Suppressor macrophage (primary cell): Measurements from ENCODE around the gene MFNG.

Experiments used
- DNase-seq, 4 experiments: peaks; one replicate each; pipeline ENCODE4 v3.0.0-alpha.2; 2020 to 2022

Gene MFNG

DNA sequence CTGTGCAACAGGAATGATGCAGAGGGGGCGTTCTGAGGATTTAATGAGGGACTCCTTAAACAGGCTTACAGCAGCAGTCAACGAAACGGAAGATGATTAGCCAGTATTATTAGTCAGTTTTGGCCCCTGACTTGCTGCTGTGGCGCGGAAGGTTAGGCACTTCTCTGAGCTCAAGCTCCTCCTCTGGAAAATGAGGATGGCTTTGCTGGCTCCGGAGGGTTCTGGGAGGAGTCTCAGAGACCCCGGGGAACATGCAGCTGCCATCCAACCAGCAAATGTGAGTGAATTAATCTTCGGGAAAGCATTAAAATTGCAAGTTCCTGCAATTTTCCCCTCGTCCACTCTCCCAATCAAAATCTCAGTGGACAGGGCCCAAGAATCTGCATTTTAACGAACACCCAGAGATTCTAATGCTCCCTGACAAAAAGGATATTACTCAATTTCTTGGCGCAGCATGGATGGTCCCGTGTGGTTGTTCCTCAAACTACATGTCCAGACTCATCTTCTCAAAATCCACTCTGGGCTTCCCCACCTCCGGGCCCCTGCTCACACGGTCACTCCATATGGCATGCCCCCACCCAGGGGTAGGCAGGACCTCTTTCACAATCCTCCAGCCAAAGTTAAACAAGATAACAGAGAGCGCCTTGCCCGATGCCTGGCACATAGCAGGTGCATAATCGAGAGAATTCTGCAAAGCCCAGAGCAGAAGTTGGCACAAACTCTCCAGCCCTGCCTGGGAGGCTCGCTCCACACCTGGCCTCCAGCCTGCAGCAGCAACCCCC lies 65.3 kb downstream of the MFNG start:
- DNase-seq: peak; percentile 77 to 86 (median 85)

- peak in 2 of 4 experiments; percentile 34 to 55 for DNase-seq
Observed at GRCh38 chr22:37419969-37420685, 66.1 kb downstream of the MFNG start.

- peak in 3 of 4 experiments; percentile 29 to 42 (median 35) for DNase-seq
Observed at GRCh38 chr22:37419370-37419968, 66.7 kb downstream of the MFNG start.
